WERI-Rb-1 (cell line): ENCODE data around the gene ARL17A.
A peak's percentile ranks its signal among the peaks of the same experiment; 100 is the strongest.
"Not testable (repeated sequence)": the region's sequence is repeated elsewhere in the genome, so short reads cannot be mapped to it uniquely, and the experiment has no call there.

Experiments
- DNase-seq: peaks from one replicate; pipeline ENCODE4 v3.0.0-alpha.2; 2020
- H3K27ac ChIP-seq: fragments of 250-450 bp; sonication (Bioruptor Pico); 2 replicates; pipeline ENCODE4 v1.5.1; 2020; ENCODE audit warnings: mild to moderate bottlenecking, moderate library complexity
- H3K27me3 ChIP-seq: fragments of 250-450 bp; sonication (Bioruptor Pico); 2 replicates; pipeline ENCODE4 v1.5.1; 2021; ENCODE audit warnings: mild to moderate bottlenecking, low read depth, moderate library complexity; ENCODE audit not compliant: insufficient read depth, severe bottlenecking
- H3K36me3 ChIP-seq: fragments of 250-450 bp; sonication (Bioruptor Pico); 2 replicates; pipeline ENCODE4 v1.5.1; 2020; ENCODE audit warnings: mild to moderate bottlenecking, moderate library complexity
- H3K4me3 ChIP-seq: 2 replicates; pipeline ENCODE4 v1.5.1; 2011; ENCODE audit warnings: low read depth, mild to moderate bottlenecking, control low read depth, low read length
- H3K9me3 ChIP-seq: fragments of 250-450 bp; sonication (Bioruptor Pico); 2 replicates; pipeline ENCODE4 v1.5.1; 2021; ENCODE audit warnings: mild to moderate bottlenecking, moderate library complexity; ENCODE audit not compliant: severe bottlenecking

ARL17A gene

DNA sequence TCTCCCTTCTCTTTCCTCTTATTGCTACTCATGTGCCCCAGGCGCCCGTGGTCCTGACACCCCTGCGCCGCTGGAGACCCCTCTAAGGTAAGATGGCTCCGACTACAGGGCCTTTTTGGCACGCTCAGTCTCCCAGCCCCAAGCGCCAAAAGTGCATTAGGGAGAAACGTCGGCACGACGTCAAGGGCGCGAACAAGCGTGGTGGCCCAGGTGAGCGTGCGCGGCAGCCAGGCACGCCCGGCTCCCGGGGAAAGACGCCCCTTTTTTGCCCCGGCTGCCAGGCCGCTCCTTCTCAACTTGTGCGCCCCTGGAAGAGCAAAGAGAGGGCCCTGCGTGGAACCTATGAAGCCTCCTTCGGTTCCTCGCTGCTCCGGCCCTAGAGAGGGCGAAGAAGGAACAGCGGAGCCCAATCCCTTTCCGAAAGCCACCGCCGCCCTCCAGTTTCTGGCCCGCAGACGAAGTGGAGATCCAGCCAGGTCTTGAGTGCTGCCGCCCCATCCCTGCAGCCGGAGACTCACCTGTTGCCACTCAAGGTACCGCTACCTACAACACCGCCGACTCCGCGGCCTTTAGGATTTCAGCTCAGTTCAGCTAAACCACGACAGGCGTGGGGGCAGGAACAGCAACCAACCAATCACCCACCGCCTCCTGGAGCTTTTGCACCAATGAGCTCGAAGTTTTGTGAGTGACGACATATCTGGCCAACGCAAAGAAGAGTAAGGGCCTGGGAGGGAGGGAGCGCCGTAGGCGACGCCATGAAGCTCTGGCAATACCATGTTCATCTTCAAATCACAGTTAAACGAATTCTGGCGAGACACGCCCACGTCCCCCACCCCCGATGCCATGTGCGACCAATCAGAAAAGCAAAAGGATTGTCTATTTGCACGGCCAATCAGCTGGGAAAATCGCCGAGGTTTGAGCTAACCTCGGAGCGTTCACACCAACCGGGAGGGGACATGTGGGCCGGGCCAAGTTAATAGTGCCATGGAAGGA, at the start of gene ARL17A:
TSS of gene ARL17A (minus strand) at position 609 of the 993 bp plus-strand sequence. CDS start 3,369 bp downstream, outside the sequence.
- H3K27ac ChIP-seq, H3K36me3 ChIP-seq, H3K4me3 ChIP-seq, H3K9me3 ChIP-seq, H3K27me3 ChIP-seq: not testable (repeated sequence)
- peak; percentile 58 for DNase-seq

DNA sequence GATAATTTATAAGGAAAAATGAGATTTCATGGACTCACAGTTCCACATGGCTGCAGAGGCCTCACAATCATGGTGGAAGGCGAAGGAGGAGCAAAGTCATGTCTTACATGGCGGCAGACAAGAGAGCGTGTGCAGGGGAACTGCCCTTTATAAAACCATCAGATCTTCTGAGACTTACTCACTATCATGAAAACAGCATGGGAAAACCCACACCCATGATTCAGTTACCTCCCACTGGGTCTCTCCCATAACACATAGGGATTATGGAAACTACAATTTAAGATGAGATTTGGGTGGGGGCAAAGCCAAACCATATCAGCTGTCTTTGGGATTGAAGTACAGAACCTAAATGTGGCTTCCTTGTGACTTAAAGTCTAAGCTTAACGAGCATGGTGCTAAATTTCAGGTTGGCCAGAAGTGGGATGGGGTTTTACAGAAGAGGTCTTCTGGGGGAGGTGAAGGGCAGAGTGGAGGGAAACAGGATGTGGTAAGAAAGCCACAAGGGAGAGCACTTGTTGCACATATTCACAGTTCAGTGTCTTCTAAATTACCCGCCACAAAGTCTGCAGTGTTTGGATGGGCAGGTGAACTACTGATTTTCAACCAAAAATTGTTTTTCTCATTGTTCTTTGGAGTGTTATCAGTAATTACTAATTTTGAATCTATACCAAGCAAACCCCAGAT, 49.4 kb upstream of the ARL17A start:
- H3K27ac ChIP-seq, DNase-seq, H3K4me3 ChIP-seq, H3K9me3 ChIP-seq, H3K27me3 ChIP-seq, H3K36me3 ChIP-seq: not testable (repeated sequence)

DNA sequence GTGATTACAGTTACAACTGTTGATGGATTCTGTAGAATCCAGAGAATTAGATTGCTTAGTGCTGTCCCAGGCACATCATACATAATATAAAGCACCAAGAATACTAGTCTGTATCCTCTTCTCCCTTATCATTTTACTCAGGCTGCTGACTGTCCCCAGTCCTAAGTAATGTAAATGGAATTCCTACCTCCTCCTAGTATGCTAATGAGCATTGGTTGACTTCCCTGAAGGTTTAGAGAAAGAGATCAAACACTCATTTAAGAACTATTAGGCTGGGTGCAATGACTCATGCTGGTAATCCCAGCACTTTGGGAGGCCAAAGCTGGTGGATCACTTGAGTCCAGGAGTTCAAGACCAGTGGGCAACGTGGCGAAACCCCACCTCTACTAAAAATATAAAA, 48.0 kb upstream of the ARL17A start:
- not testable (repeated sequence) for H3K36me3 ChIP-seq, H3K27me3 ChIP-seq, DNase-seq, H3K9me3 ChIP-seq, H3K27ac ChIP-seq, H3K4me3 ChIP-seq

DNA sequence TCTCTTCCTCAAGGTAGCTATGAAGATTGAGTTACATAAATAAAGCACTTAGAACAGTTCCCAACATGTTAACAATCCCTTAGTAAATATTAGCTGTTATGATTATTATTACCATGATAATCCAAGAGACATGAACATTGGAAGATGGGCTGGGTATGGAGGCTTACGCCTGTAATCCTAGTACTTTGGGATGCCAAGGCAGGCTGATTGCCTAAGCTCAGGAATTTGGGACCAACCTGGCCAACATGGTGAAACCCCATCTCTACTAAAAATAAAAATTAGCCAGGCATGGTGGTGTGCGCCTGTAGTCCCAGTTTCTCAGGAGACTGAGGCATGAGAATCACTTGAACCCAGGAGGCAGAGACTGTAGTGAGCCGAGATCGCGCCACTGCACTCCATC, 45.2 kb upstream of the ARL17A start:
- H3K36me3 ChIP-seq, H3K9me3 ChIP-seq, H3K27me3 ChIP-seq, H3K4me3 ChIP-seq, H3K27ac ChIP-seq, DNase-seq: not testable (repeated sequence)

DNA sequence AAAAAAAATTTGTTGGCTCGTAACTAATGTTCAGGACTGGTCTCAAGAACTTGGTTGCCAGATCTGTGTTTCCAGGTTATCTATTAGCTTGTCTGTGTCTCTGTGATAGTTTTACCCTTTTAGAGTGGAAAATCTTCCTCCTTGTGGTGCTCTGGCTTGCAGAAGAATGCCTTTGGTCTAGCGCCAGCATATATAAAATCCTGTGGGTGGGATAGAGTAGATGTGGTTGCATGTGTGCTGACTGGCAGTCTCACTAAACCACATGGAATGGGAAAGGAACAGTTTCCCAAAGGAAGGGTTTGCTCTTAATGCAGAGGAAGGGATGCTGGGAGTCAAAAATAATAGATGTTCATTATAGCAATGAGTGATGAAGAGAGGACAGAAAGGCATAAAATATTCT, 44.3 kb upstream of the ARL17A start:
- DNase-seq, H3K9me3 ChIP-seq, H3K36me3 ChIP-seq, H3K27me3 ChIP-seq, H3K4me3 ChIP-seq, H3K27ac ChIP-seq: not testable (repeated sequence)

DNA sequence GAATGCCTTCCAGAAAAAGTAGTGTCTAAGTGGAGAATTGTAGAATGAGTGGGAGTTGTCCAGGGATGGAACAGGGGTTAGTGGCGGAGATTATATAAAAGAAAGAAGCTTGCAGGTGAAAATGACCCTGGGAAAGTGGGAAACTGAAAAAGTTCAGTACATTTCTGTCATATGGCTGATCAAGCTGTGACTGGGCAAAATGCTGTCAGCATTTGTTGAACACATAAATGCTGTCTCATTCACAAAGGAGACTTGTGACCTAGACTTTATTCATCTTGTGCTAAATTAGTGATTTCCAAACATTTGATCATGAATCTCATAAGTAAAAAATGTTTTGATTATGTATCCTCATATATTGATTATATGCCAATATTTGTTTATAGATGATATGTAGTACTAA, 39.5 kb upstream of the ARL17A start:
- DNase-seq, H3K27me3 ChIP-seq, H3K4me3 ChIP-seq, H3K27ac ChIP-seq, H3K36me3 ChIP-seq, H3K9me3 ChIP-seq: not testable (repeated sequence)

DNA sequence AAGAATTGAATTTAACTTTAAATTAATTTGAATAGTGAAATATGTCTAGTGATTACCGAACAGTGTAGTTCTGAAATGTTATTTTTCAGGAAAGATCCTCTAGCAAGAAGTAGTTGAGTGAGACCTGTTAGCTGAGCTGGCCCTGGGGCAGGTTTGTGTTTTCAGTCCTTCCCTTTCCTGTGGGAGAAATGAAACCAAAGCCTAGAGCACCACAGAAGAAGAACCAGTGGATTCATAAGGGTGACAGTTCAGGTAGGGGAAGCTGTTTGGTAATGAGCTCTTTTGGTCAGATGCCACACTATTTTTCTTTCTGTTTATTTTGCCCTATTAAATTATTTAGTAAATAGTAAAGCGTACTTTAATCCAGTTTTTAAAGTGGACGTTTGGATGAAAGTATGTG, 37.6 kb upstream of the ARL17A start:
- not testable (repeated sequence) for H3K4me3 ChIP-seq, H3K27ac ChIP-seq, DNase-seq, H3K9me3 ChIP-seq, H3K27me3 ChIP-seq, H3K36me3 ChIP-seq

DNA sequence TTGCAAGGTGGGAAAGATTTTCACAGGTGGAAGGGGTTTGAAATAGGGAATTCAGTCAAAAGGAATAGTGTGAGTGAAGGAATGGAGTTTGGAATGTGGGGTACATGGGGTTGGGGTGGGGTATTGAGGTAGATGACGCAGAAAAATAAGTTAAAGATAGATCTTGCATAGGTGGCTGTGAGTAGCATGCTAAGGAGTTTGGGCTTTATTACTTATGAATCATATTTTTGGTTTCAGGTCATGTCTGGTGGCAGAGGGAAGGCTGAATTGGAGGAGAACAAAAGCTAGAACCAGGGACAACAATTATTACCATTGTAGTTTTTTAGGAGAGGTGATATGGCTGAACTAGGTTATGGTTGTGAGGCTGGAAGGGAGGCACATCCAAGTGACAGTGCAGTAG, 34.4 kb upstream of the ARL17A start:
- DNase-seq, H3K36me3 ChIP-seq, H3K9me3 ChIP-seq, H3K4me3 ChIP-seq, H3K27me3 ChIP-seq, H3K27ac ChIP-seq: not testable (repeated sequence)

DNA sequence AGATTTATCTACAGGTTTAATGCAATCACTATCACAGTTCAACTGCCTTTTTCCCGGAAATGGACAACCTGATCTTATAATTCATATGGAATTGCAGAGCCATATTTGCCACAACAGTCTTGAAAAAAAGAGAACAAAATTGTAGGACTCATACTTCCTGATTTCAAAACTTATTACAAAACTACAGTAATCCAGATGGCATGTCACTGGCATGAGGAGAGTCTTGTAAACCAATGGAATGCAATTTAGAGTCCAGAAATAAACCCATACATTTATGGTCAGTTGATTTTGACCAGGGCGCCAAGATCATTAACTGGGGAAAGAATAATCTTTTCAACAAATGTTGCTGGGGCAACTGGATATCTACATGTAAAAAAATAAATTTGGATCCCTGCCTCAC, 31.8 kb upstream of the ARL17A start:
- H3K9me3 ChIP-seq, H3K27me3 ChIP-seq: not testable (repeated sequence)

DNA sequence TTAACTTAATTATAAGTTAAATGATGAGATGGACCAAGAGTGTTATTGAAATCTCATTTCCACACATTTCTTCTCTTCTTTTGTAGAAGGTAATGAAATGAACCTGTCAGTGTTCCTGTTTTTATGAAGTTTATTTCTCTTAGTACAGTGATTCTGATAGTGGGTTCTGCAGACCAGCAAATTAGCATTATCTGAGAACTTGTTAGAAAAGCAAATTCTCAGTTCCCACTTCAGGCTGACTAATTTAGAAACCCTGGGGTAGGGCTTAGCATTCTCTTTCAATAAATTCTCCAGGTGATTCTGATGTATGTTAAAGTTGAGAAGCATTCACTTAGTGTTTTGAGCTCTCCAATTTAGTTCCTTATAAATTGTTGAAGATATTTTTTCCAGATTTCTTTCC, 23.6 kb upstream of the ARL17A start:
- H3K4me3 ChIP-seq, DNase-seq, H3K27ac ChIP-seq, H3K9me3 ChIP-seq, H3K27me3 ChIP-seq, H3K36me3 ChIP-seq: not testable (repeated sequence)

More for the DNA sequence above, 31.8 kb upstream of the ARL17A start:
- H3K27ac ChIP-seq, H3K4me3 ChIP-seq, DNase-seq, H3K36me3 ChIP-seq: not testable (repeated sequence)

DNA sequence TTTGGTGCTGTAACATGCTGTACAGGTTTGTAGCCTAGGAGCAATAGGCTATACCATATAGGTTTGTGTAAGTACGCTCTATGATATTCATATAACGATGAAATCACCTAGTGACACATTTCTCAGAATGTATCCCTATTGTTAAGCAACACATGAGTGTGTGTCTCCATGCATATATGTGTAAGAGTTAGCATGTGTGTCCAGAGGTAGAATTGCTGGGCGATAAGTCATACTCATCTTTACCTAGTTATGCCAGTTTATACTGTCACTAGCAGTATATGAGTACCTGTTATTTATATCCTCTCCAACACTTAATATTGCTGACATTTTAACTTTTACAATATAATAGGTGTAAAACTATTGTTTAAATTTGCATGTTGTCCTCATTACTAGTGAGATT, 21.3 kb upstream of the ARL17A start:
- not testable (repeated sequence) for H3K27ac ChIP-seq, H3K4me3 ChIP-seq, H3K27me3 ChIP-seq, DNase-seq, H3K9me3 ChIP-seq, H3K36me3 ChIP-seq

DNA sequence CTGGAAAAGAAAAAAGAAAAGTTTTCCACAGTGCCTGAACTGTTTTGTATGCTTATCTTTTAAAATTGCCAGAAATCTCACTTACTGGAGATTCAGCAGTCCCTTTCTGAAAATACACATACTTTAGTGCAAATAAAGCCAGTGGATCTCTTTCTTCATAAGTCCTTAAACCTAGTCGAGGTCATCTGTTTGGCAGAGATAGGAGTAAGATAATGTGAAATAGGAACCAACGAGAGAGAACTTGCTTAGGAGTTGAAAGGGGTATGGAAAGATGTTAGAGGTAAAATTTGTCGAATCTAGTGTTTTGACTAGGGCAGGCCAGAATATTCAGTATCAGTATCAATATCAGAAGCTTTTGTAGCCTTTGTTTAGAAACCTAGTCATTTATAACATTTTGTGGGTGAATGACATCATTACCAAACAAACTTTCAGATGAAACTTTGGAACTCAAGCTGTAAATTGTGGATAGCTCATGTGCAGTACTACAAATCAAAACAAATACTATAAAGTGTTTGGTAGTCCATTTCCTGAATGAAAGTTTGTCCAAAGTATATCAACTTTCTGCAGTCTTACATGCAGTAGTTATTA, 18.9 kb upstream of the ARL17A start:
- DNase-seq, H3K4me3 ChIP-seq, H3K9me3 ChIP-seq, H3K27me3 ChIP-seq, H3K27ac ChIP-seq, H3K36me3 ChIP-seq: not testable (repeated sequence)

DNA sequence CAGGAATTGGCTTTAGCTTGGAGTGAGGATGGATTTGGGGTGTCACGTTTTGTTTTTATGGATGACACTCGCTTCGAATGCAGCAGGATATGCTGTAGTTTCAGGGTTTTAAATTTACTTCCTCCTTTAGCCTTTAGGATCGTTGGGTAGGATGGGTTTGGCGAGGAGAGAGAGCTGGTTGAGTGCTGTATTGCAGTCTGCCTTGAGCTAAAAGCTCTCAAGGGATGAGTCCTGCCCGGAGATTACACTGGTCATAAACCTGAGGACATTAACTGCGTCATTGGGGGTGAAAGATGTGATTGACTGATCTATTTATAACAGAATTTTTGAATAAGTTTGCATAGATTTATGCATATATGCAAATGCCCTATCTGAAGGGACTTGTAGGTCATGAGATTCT, 11.8 kb upstream of the ARL17A start:
- H3K36me3 ChIP-seq, H3K27ac ChIP-seq, DNase-seq, H3K27me3 ChIP-seq, H3K4me3 ChIP-seq, H3K9me3 ChIP-seq: not testable (repeated sequence)
